ENCODE results near the gene BCAS3. TPM values are rescaled to one million over a fixed set of nuclear protein-coding genes. Genes with fewer than 3 reads are reported as not detected.
"Not testable (repeated sequence)": the region's sequence is repeated elsewhere in the genome, so short reads cannot be mapped to it uniquely, and the experiment has no call there.

BCAS3 gene
- total RNA-seq, 4 donors from 2014 or later = 13.0 to 27.8 (median 20.7) TPM

DNA sequence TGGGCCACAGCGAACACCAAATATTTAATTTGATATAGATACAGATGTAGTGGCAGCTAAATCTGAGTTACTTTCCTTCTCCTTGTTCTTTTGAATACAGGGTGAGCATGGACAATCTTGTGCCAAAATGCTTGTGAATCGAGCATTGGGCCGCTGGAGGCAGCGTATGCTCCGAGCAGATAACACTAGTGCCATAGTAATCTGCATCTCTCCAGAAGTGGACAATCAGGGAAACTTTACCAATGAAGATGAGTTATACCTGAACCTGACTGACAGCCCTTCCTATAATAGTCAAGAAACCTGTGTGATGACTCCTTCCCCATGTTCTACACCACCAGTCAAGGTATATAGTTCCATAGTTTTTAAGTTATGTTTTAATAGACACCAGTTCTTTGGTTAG is 21.2 kb upstream of the BCAS3 start:
- no peak for DNase-seq
- intact Hi-C loops (cut with DNase I) = no loop called here
- H3K27ac ChIP-seq = no peak overlapping the region
- H3K4me3 ChIP-seq = no peak overlapping the region
- H3K36me3 ChIP-seq = peaks cover 0 to 55% (median 0%) of the 10 kb centered on the region in 3 donors
- no peaks in the 10 kb centered on the region for H3K9me3 ChIP-seq
- no peak for TF ChIP-seq POLR2A (IDR thresholded peaks at IDR 0.05)
- TF ChIP-seq, protein P1, sequence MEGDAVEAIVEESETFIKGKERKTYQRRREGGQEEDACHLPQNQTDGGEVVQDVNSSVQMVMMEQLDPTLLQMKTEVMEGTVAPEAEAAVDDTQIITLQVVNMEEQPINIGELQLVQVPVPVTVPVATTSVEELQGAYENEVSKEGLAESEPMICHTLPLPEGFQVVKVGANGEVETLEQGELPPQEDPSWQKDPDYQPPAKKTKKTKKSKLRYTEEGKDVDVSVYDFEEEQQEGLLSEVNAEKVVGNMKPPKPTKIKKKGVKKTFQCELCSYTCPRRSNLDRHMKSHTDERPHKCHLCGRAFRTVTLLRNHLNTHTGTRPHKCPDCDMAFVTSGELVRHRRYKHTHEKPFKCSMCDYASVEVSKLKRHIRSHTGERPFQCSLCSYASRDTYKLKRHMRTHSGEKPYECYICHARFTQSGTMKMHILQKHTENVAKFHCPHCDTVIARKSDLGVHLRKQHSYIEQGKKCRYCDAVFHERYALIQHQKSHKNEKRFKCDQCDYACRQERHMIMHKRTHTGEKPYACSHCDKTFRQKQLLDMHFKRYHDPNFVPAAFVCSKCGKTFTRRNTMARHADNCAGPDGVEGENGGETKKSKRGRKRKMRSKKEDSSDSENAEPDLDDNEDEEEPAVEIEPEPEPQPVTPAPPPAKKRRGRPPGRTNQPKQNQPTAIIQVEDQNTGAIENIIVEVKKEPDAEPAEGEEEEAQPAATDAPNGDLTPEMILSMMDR (IDR thresholded peaks at IDR 0.05) = no peak
- WGBS, 2 donors = 93 to 99% methylated on average over 4 to 5 of the region's 5 CpGs
- H3K27me3 ChIP-seq = no peaks in the 10 kb centered on the region
- no peaks in the 10 kb centered on the region for H3K4me1 ChIP-seq

DNA sequence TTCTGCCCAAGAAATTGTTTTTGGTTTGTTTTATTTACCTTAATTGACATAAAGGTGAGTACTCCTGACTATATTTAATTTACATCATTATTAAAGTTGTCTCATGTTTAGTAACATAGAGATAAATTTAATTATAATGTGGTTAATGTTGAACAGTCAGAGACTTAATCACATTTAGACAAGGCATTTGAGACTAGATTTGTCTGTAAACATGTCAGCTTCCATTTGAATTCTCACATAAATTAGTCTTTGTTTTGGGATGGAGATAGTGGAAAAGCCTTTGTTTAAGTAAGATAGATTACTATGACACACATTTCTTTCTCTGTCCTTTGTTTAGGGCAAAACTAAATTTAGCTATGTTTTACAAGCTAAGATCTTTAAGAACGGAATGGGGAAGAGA is 18.5 kb upstream of the BCAS3 start:
- Histone ChIP-seq H3K9me3 (no peaks in the 10 kb centered on the region), H3K4me1 (no peaks in the 10 kb centered on the region), H3K4me3 (no peak overlapping the region), H3K36me3 (peaks cover 0 to 71% (median 0%) of the 10 kb centered on the region in 3 donors), H3K27me3 (no peaks in the 10 kb centered on the region), H3K27ac (no peak overlapping the region)
- intact Hi-C loops (cut with DNase I) = no loop called here
- 57 to 70% methylated on average over 1 of the region's 1 CpG for WGBS, 2 donors
- TF ChIP-seq, protein P1 (IDR thresholded peaks at IDR 0.05) = no peak
- no peak for TF ChIP-seq POLR2A (IDR thresholded peaks at IDR 0.05)
- no peak for DNase-seq

DNA sequence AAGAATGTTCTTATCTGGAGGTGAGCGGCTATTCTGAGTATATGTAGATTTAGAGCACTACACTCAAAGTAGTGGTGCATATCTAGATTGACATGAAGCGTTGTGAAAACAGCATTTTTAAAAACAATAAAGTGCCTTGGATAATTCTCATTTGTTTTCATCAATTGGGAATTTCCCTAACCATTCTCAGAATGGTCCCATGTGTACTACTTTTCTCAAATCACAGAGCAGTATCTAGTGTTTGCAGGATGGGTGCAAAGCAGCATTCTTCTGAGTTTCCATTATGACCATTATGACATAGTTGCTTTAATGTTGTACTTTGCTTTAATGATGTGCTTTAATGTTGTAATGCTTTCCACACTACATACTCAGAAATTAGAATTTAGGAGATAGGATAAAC is 16.2 kb upstream of the BCAS3 start:
- Histone ChIP-seq H3K27me3 (no peaks in the 10 kb centered on the region), H3K36me3 (peaks cover 0 to 90% (median 0%) of the 10 kb centered on the region in 3 donors), H3K27ac (no peak overlapping the region), H3K4me1 (no peaks in the 10 kb centered on the region), H3K4me3 (no peak overlapping the region), H3K9me3 (no peaks in the 10 kb centered on the region)
- TF ChIP-seq, protein P1 (IDR thresholded peaks at IDR 0.05) = no peak
- no peak for TF ChIP-seq POLR2A (IDR thresholded peaks at IDR 0.05)
- intact Hi-C loops (cut with DNase I) = no loop called here
- no peak for DNase-seq
- WGBS, 2 donors = 91 to 95% methylated on average over 2 of the region's 2 CpGs

DNA sequence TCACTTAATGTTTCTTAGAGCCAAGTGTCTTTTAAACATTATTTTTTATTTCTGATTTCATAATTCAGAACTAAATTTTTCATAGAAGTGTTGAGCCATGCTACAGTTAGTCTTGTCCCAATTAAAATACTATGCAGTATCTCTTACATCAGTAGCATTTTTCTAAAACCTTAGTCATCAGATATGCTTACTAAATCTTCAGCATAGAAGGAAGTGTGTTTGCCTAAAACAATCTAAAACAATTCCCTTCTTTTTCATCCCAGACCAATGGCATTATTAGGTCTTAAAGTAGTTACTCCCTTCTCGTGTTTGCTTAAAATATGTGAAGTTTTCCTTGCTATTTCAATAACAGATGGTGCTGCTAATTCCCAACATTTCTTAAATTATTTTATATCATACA is 13.6 kb upstream of the BCAS3 start:
- no peaks in the 10 kb centered on the region for H3K9me3 ChIP-seq
- H3K27ac ChIP-seq = no peak overlapping the region
- intact Hi-C loops (cut with DNase I) = no loop called here
- WGBS, 2 donors = 64 to 75% methylated on average over 1 of the region's 1 CpG
- no peak for DNase-seq
- H3K4me1 ChIP-seq = no peaks in the 10 kb centered on the region
- no peak overlapping the region for H3K4me3 ChIP-seq
- H3K36me3 ChIP-seq = peaks cover 0 to 73% (median 0%) of the 10 kb centered on the region in 3 donors
- no peak for TF ChIP-seq POLR2A (IDR thresholded peaks at IDR 0.05)
- TF ChIP-seq, protein P1 (IDR thresholded peaks at IDR 0.05) = no peak
- no peaks in the 10 kb centered on the region for H3K27me3 ChIP-seq

DNA sequence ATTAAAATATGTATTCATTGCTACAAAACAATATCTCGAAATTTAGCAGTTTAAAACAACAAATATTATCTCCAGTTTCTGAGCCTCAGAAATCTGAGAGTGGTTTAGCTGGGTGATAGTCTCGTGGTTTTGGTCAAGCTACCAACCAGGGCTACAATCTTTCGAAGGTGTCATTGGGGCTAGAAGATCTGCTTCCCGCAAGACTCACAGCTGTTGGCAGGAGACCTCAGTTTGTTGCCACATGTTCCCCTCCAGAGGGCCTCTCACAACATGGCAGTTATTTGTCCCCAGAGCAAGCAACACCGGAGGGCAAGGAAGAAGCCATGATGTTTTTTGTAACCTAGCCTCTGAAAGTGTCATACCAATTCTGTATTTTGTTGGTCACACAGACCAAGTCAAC is 12.0 kb upstream of the BCAS3 start:
- intact Hi-C loops (cut with DNase I) = no loop called here

DNA sequence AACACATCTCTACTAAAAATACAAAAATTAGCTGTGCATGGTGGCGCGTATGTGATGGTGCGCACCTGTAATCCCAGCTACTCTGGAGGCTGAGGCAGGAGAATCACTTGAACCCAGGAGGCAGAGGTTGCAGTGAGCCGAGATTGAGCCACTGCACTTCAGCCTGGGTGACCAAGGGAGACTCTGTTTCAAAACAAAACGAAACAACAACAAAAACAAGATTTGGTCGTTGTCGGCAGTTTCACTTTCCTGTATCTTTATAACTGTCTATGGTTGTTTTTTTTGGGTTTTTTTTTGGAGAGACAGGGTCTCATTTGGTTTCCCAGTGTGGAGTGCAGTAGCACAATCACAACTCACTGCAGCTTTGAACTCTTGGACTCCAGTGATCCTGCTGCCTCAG is 8.9 kb upstream of the BCAS3 start:
- intact Hi-C loops (cut with DNase I); H3K4me3 ChIP-seq; H3K4me1 ChIP-seq; H3K27ac ChIP-seq; H3K9me3 ChIP-seq; H3K27me3 ChIP-seq; DNase-seq: not testable (repeated sequence)
- 83% methylated on average over 7 of the region's 7 CpGs for WGBS, 2 donors
- peaks cover 0 to 35% (median 0%) of the 10 kb centered on the region in 3 donors for H3K36me3 ChIP-seq

More for the DNA sequence above, 12.0 kb upstream of the BCAS3 start:
- WGBS, 2 donors = 91 to 97% methylated on average over 5 of the region's 5 CpGs
- no peaks in the 10 kb centered on the region for H3K9me3 ChIP-seq
- peaks cover 0 to 57% (median 0%) of the 10 kb centered on the region in 3 donors for H3K36me3 ChIP-seq
- no peak for DNase-seq
- H3K4me3 ChIP-seq = no peak overlapping the region
- no peak overlapping the region for H3K27ac ChIP-seq
- no peaks in the 10 kb centered on the region for H3K27me3 ChIP-seq
- H3K4me1 ChIP-seq = no peaks in the 10 kb centered on the region
- TF ChIP-seq, protein P1 (IDR thresholded peaks at IDR 0.05) = no peak
